MCF 10A (cell line): ENCODE data around the gene LCN2. TPM values are rescaled to one million over a fixed set of nuclear protein-coding genes. Genes with fewer than 3 reads are reported as not detected.

Source experiments
- BruUV-seq: library from RNA; stranded (reverse); fragments of 400-500 nt; replicated peaks from 2 replicates; lab custom pipeline; 2021; lab: Mats Ljungman, UMichigan
- CTCF ChIA-PET: fragments of 300-600 bp; sonication (Branson Sonifier 250); formaldehyde crosslinking; extraction: SDS; loops from one replicate; lab custom pipeline; 2021; ENCODE audit warnings: antibody characterized with exemption, inconsistent platforms; lab: Yijun Ruan, JAX
- POLR2A ChIA-PET: fragments of 300-600, 350-650 bp; sonication (Branson Sonifier 250); formaldehyde crosslinking; extraction: SDS; loops from one replicate; lab custom pipeline; 2020; ENCODE audit warnings: antibody characterized with exemption, inconsistent platforms; lab: Yijun Ruan, JAX
- DNase-seq: peaks from one replicate; pipeline ENCODE4 v3.0.0-alpha.2; 2018; ENCODE audit not compliant: unreplicated experiment
- H3K27ac Mint-ChIP-seq: one replicate; pipeline ENCODE4 v1.8.0; 2022; ENCODE audit warnings: mild to moderate bottlenecking, low read depth, mixed read lengths; ENCODE audit not compliant: unreplicated experiment
- H3K27me3 Mint-ChIP-seq: one replicate; pipeline ENCODE4 v1.8.0; 2022; ENCODE audit warnings: mixed read lengths; ENCODE audit not compliant: insufficient read depth, unreplicated experiment
- H3K36me3 Mint-ChIP-seq: one replicate; pipeline ENCODE4 v1.8.0; 2022; ENCODE audit warnings: mild to moderate bottlenecking, moderate library complexity, mixed read lengths; ENCODE audit not compliant: insufficient read depth, unreplicated experiment
- H3K4me1 Mint-ChIP-seq: one replicate; pipeline ENCODE4 v1.8.0; 2022; ENCODE audit warnings: mixed read lengths; ENCODE audit not compliant: insufficient read depth, unreplicated experiment
- H3K4me3 Mint-ChIP-seq: one replicate; pipeline ENCODE4 v1.8.0; 2022; ENCODE audit warnings: mild to moderate bottlenecking, moderate library complexity, mixed read lengths; ENCODE audit not compliant: unreplicated experiment
- H3K9me3 Mint-ChIP-seq: one replicate; pipeline ENCODE4 v1.8.0; 2022; ENCODE audit warnings: mixed read lengths; ENCODE audit not compliant: unreplicated experiment
- intact Hi-C: fragments of 100-400 bp; cut with micrococcal nuclease; formaldehyde crosslinking; loops from 2 replicates; pipeline ENCODE4 v1.14.1; 2022
- total RNA-seq: library from RNA; stranded (reverse); gene quantifications from 2 replicates; pipeline ENCODE4 v1.2.3, GENCODE V29; 2022
- TF ChIP-seq, protein P1 (sequence below): fragments of 200-600 bp; IDR thresholded peaks from one replicate; pipeline ENCODE4 v1.8.0; 2022; ENCODE audit warnings: antibody characterized with exemption, mild to moderate bottlenecking; ENCODE audit not compliant: unreplicated experiment

Gene LCN2
- total RNA-seq, 1 experiment from 2014 or later, result 7.7 TPM

DNA sequence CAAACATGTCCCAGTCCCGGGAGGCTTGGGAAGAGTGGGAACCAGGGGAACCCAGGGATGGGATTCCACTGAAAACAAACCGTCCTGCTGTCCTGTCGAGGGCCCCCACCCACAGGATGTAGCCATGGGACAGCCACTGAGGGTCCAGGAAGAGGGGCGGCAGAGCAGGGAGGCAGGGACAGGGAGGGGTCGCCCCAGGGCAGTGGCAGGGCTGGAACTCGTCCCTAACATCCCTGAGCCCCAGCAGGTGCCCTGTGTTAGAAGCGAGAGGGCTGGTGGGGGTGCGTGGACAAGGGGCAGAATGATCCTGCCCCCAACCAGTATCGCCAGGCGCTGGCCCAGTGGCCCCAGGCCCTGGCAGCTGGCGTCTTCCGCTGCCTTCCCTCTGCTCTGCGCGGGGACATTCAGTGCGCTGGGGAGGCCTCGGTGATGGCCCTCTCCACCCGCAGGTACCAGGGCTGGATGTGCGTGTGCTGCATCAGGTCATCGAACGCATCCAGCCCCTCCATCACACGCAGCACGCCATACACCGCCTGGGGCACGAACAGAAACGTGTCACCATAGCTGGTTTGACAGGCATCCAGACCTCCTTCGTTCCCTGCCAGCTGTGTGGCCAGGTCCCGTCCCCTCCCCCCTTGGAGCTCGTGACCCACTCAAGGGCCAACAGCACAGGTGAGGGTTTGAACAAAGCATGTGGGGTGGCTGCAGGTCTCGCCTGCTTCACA lies 28.4 kb upstream of the LCN2 start:
- Mint-ChIP-seq H3K4me1 (peaks cover 11% of the 10 kb centered on the region), H3K27ac (no peak overlapping the region), H3K27me3 (no peaks in the 10 kb centered on the region), H3K4me3 (no peak overlapping the region), H3K36me3 (peaks cover 18% of the 10 kb centered on the region), H3K9me3 (no peaks in the 10 kb centered on the region)
- POLR2A ChIA-PET, result no interaction called here
- no peak for DNase-seq
- TF ChIP-seq, protein P1, sequence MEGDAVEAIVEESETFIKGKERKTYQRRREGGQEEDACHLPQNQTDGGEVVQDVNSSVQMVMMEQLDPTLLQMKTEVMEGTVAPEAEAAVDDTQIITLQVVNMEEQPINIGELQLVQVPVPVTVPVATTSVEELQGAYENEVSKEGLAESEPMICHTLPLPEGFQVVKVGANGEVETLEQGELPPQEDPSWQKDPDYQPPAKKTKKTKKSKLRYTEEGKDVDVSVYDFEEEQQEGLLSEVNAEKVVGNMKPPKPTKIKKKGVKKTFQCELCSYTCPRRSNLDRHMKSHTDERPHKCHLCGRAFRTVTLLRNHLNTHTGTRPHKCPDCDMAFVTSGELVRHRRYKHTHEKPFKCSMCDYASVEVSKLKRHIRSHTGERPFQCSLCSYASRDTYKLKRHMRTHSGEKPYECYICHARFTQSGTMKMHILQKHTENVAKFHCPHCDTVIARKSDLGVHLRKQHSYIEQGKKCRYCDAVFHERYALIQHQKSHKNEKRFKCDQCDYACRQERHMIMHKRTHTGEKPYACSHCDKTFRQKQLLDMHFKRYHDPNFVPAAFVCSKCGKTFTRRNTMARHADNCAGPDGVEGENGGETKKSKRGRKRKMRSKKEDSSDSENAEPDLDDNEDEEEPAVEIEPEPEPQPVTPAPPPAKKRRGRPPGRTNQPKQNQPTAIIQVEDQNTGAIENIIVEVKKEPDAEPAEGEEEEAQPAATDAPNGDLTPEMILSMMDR, result no peak
- intact Hi-C loops, result no loop called here
- CTCF ChIA-PET, result interaction anchor here (1.1 kb wide), 1 partner anchor 36 kb away, joined by 3 read pairs; no protein-coding TSS in a partner anchor
- BruUV-seq, result no TSS peak

DNA sequence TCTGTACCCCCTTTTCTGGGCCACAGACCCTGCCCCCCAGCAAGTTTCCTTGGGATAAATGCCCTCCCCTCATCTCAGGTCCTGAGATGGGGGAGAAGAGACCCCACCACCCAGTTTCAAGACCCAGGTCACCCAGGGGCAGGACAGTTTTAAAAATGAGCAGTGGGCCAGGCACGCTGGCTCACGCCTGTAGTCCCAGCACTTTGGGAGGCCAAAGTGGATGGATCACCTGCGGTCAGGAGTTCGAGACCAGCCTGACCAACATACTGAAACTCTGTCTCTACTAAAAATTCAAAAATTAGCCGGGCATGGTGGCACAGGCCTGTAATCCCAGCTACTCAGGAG lies 27.8 kb upstream of the LCN2 start:
- CTCF ChIA-PET, result no interaction called here
- intact Hi-C loops, result no loop called here
- Mint-ChIP-seq H3K27ac (no peak overlapping the region), H3K9me3 (no peaks in the 10 kb centered on the region), H3K36me3 (peaks cover 18% of the 10 kb centered on the region), H3K4me3 (no peak overlapping the region), H3K27me3 (no peaks in the 10 kb centered on the region), H3K4me1 (peaks cover 14% of the 10 kb centered on the region)
- POLR2A ChIA-PET, result no interaction called here
- BruUV-seq, result no TSS peak
- no peak for DNase-seq
- TF ChIP-seq, protein P1, result no peak

DNA sequence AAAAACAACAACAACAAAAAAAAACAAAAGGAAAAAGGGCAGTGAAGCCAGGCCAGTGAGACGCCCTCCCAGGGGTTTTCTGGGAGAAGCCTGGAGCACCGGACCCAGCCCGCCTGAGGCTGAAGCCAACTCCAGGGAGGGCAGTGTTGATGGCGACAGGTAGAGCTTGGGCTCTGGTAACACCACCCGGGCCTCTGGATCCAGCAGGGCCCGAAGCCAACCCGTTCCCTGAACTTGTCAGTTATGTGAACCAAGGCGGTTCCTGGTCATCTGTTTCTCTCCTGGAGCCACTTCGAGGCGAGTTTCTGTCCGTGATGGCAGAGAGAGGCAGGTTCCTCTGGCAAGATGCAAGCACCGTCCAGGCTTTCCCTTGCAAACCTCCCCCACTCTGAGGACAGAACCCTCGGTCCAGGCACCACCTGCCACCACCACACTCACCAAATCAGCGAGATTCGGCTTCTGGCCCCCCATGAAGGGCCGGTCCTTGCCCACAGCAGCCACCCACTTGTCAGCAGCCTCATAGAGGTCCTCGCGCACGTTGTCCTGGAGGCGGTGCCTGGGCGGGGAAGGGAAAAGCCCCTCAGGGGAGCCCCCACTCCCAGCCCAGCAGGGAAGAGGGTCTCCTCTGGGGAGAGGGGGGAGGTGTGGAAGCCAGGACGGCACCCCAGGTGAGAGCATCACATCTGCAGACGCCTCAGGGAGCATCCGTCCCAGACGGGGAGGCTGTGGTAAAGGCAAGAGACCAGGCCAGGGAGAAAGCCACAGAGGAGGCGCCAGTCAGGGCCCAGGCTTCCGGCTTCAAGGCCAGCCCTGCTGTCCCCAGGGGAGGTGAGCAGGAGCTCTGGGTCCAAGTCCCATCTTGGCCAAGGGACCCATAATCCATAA lies 27.1 kb upstream of the LCN2 start:
- BruUV-seq, result no TSS peak
- POLR2A ChIA-PET, result no interaction called here

DNA sequence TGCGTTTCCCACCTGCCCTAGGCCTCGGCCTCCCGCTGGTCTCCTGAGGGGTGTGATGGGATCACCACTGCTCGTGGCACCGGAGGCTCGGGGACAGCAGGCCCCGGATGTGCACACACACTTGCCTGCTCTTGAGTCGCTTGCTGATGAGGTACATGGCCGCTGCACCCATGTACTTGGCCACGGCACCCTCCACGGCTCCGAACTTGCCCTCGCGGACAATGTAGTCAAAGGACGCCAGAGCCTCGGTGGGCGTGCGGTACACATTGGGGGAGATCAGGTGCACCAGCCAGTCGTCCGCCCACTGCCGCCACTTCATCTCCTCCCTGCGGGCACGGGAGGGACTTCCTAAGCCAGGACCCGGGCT lies 26.5 kb upstream of the LCN2 start:
- intact Hi-C loops, result no loop called here
- H3K27ac Mint-ChIP-seq, result no peak overlapping the region
- ChIA-PET CTCF (no interaction called here), POLR2A (no interaction called here)
- peaks cover 20% of the 10 kb centered on the region for H3K36me3 Mint-ChIP-seq
- no peak for DNase-seq
- peaks cover 14% of the 10 kb centered on the region for H3K4me1 Mint-ChIP-seq
- no peak overlapping the region for H3K4me3 Mint-ChIP-seq
- no peaks in the 10 kb centered on the region for H3K9me3 Mint-ChIP-seq
- no peaks in the 10 kb centered on the region for H3K27me3 Mint-ChIP-seq
- TF ChIP-seq, protein P1, result no peak
- BruUV-seq, result no TSS peak

More for the DNA sequence above, 27.1 kb upstream of the LCN2 start:
- H3K4me1 Mint-ChIP-seq, result peaks cover 14% of the 10 kb centered on the region
- H3K9me3 Mint-ChIP-seq, result no peaks in the 10 kb centered on the region
- no peak for DNase-seq
- peaks cover 18% of the 10 kb centered on the region for H3K36me3 Mint-ChIP-seq
- no peaks in the 10 kb centered on the region for H3K27me3 Mint-ChIP-seq
- intact Hi-C loops, result no loop called here
- CTCF ChIA-PET, result no interaction called here
- TF ChIP-seq, protein P1, result no peak
- H3K27ac Mint-ChIP-seq, result no peak overlapping the region
- no peak overlapping the region for H3K4me3 Mint-ChIP-seq
